PC-9 (cell line): ENCODE measurements around the gene ZNF526.

Experiments used
- CTCF ChIP-seq: fragments of 200-600 bp; sonication (generic); conservative IDR thresholded peaks from 2 replicates; pipeline ENCODE4 v1.6.1; 2017; ENCODE audit warnings: mixed run types, antibody characterized with exemption, mild to moderate bottlenecking, moderate library complexity
- EZH2 ChIP-seq: fragments of 200-600 bp; sonication (generic); IDR thresholded peaks from 2 replicates; pipeline ENCODE4 v1.8.0; 2017; ENCODE audit warnings: antibody characterized with exemption, low read depth

DNA sequence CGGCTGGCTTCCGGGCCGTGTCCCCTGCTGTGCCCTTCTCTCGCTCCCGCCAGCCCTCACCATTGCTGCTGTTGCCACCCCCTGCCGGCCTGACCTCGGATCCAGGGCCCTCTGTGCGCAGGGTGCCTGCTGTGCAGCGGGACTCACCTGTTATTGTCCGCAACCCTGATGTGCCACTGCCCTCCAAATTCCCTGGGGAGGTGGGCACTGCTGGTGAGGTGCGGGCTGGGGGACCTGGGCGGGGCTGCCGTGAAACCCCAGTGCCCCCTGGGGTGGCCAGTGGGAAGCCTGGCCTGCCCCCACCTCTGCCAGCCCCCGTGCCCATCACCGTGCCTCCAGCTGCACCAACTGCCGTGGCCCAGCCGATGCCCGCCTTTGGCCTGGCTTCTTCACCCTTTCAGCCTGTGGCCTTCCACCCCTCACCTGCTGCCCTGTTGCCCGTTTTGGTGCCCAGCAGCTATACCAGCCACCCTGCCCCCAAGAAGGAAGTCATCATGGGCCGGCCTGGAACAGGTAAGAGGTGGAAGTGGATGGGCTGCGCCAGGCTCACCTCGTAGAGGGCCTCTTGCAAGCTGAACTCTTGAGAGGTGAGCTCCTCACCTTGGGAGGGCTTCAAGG lies 54.1 kb downstream of the ZNF526 start:
- no peak for TF ChIP-seq CTCF
- no peak for TF ChIP-seq EZH2
